Body of pancreas (tissue), 4 donors: Measurements from ENCODE around the gene PGF. TPM values are rescaled to one million over a fixed set of nuclear protein-coding genes. Genes with fewer than 3 reads are reported as not detected.
A peak's percentile ranks its signal among the peaks of the same experiment; 100 is the strongest.

Experiments
- ATAC-seq: fragments of 150-250 bp; one replicate; pipeline ENCODE4 v1.9.1; 2016
- DNase-seq, 4 donors: peaks; one replicate each; pipeline ENCODE4 v3.0.0-alpha.2; 2019
- H3K27ac ChIP-seq, 4 donors: fragments of 200-600 bp; sonication (generic); 1 replicate in 3 of 4; 2 replicates in 1 of 4; pipeline versions ENCODE4 v1.5.1 to v1.6.1; 2016 to 2019; ENCODE audit warnings: mild to moderate bottlenecking in 1 of 4, mixed read lengths in 1 of 4, moderate library complexity in 1 of 4
- H3K27me3 ChIP-seq, 2 donors: fragments of 200-600 bp; sonication (generic); one replicate each; pipeline ENCODE4 v1.6.0; 2016; ENCODE audit warnings: mild to moderate bottlenecking in 1 of 2
- H3K36me3 ChIP-seq, 2 donors: fragments of 200-600 bp; sonication (generic); replicated peaks in 1 of 2; 2 replicates each; pipeline ENCODE4 v1.5.1; 2016; ENCODE audit warnings: low read depth in 2 of 2; ENCODE audit not compliant: insufficient read depth in 1 of 2
- H3K4me1 ChIP-seq: fragments of 200-600 bp; sonication (generic); one replicate; pipeline ENCODE4 v1.6.0; 2016
- H3K4me3 ChIP-seq, 2 donors: fragments of 200-600 bp; sonication (generic); 1 replicate in 1 of 2; 2 replicates in 1 of 2; pipeline ENCODE4 v1.5.1; 2016 to 2019
- H3K9me3 ChIP-seq, 3 donors: fragments of 200-600 bp; sonication (generic); 1 replicate in 2 of 3; 2 replicates in 1 of 3; pipeline ENCODE4 v1.5.1; 2016
- CTCF ChIP-seq, 7 experiments: fragments of 450-650 bp in 4 of 7; fragments of 200-600 bp in 3 of 7; sonication (generic) in 3 of 7; IDR thresholded peaks; one replicate each; pipeline ENCODE4 v1.5.1; 2016 to 2019; ENCODE audit warnings: antibody characterized with exemption in 7 of 7
- POLR2A ChIP-seq, 3 donors: fragments of 450-650 bp; IDR thresholded peaks; one replicate each; pipeline ENCODE4 v1.6.1; 2016; ENCODE audit warnings: antibody characterized with exemption in 3 of 3, mild to moderate bottlenecking in 2 of 3
- WGBS, 2 donors: methylation state at CpG; one replicate each; pipeline ENCODE4 v1.1.5; 2017; 5-methylcytosine and 5-hydroxymethylcytosine counted together
- intact Hi-C: fragments of 100-400 bp; cut with DNase I; formaldehyde crosslinking; loops from one replicate; pipeline ENCODE4 v1.15.1; 2023
- total RNA-seq, 2 donors: library from RNA; depleted of rRNA; stranded (reverse); fragments of >200 nt; gene quantifications; one replicate each; pipeline ENCODE4 v1.1.0, GENCODE V29; 2016

PGF gene
- total RNA-seq, 2 donors from 2014 or later, result 2.3 to 6.6 TPM

GRCh38 chr14:74904635-74905503, 50.5 kb downstream of the PGF start:
- no peak for DNase-seq
- no peaks in the 10 kb centered on the region for H3K27me3 ChIP-seq

DNA sequence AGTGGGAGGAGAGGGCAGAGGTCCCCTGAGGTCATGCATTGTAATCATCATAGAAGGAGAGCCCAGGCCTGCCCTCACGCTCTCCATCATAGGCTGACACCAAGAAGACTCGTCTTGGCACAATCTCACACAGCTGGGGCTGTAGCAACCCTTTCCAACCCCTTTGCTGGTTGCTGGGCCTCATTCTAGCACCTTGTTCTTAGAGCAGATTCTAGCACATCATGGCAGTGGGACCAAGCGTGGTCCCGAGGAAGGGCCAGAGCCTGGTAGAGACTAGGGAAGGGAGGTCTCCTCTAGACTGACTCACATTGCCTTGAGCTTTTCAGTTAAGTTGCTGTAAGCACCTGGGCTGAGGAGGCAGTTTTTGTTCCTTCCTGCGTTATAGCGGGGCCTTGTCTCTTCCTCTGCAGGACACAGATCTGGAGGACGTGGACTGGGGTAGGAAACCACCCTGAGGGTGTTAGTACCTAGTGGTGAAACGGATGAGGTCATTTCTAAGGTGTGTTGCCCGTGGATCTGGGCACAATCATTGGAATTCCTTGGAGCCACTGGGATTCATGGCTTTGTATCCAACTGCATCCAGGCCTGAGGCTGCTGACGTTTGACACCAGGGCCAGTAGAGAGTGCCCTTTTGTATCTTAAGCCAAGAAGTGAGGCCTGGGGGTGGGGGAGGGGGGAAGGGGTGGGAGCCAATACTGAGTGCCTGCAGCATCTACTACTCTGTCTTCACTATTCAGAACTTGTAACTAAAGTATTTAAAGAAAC, 52.3 kb downstream of the PGF start:
- intact Hi-C loops, result no loop called here
- H3K36me3 ChIP-seq, result peaks cover 10 to 46% of the 10 kb centered on the region in 2 donors
- H3K4me3 ChIP-seq, result no peak overlapping the region
- WGBS, 2 donors, result 68 to 77% methylated on average over 8 to 10 of the region's 10 CpGs
- no peaks in the 10 kb centered on the region for H3K27me3 ChIP-seq
- TF ChIP-seq POLR2A (IDR thresholded peaks at IDR 0.05) (no peak), CTCF (IDR thresholded peaks at IDR 0.05) (no peak)
- H3K27ac ChIP-seq, result no peak overlapping the region
- no peaks in the 10 kb centered on the region for H3K9me3 ChIP-seq
- DNase-seq (no peak), ATAC-seq (no peak)
- peaks cover 7% of the 10 kb centered on the region for H3K4me1 ChIP-seq

More at GRCh38 chr14:74904635-74905503, 50.5 kb downstream of the PGF start:
- peaks cover 10 to 32% of the 10 kb centered on the region in 2 donors for H3K36me3 ChIP-seq
- H3K4me1 ChIP-seq, result peaks cover 7% of the 10 kb centered on the region
- H3K9me3 ChIP-seq, result no peaks in the 10 kb centered on the region
- ATAC-seq, result no peak
- TF ChIP-seq CTCF (IDR thresholded peaks at IDR 0.05), result no peak
- no peak for TF ChIP-seq POLR2A (IDR thresholded peaks at IDR 0.05)
- no peak overlapping the region for H3K4me3 ChIP-seq
- H3K27ac ChIP-seq, result no peak overlapping the region
- 75 to 77% methylated on average over 6 of the region's 6 CpGs for WGBS, 2 donors
- intact Hi-C loops, result loop anchor here (5.0 kb wide), 1 partner anchor 43 kb away; no protein-coding TSS in a partner anchor

DNA sequence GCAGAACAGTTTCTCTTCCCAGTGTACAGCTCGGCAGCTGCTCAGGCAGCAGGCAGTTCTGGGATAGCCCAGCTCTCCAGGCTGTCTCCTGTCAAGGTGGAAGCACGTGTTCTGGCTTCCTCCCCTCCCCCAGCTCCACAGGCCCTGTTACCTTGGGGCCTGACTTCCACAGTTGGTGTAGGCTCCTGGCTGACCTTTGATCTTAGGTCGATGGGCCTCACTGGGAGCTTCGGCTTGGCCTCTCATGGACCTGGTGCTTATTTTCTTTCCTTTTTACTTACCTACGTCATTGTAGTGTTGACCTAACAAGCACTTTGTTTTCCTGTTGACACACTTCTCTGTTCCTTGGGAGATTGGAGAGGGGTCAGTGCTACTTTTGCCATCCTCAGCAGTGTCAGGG, 56.7 kb downstream of the PGF start:
- H3K27ac ChIP-seq, result no peak overlapping the region
- TF ChIP-seq POLR2A (IDR thresholded peaks at IDR 0.05), result no peak
- no peak for TF ChIP-seq CTCF (IDR thresholded peaks at IDR 0.05)
- H3K4me3 ChIP-seq, result no peak overlapping the region
- H3K9me3 ChIP-seq, result no peaks in the 10 kb centered on the region
- DNase-seq (peak in 1 of 4 donors; percentile 33), ATAC-seq (no peak)
- no peaks in the 10 kb centered on the region for H3K4me1 ChIP-seq
- H3K27me3 ChIP-seq, result no peaks in the 10 kb centered on the region
- 38 to 58% methylated on average over 5 of the region's 5 CpGs for WGBS, 2 donors
- H3K36me3 ChIP-seq, result peaks cover 18 to 70% of the 10 kb centered on the region in 2 donors
- intact Hi-C loops, result no loop called here

DNA sequence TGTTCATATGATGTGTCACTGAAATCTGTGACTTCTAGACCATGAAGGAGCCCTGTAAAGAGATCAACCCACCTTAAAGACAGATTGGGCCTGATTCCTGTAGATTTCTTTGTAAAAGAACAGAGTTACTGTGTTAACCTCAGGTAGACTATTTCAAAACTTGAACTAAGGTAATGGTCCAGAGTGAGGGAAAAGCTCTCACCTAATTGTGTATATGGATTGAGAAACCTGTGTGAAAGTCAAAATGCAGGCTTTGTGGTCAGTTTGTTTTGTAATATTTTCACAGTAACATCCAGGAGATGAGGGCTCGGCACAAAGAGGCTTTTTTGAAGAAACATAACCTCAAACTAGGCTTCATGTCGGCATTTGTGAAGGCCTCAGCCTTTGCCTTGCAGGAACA, 57.3 kb downstream of the PGF start:
- Histone ChIP-seq H3K4me3 (no peak overlapping the region), H3K27me3 (no peaks in the 10 kb centered on the region), H3K27ac (no peak overlapping the region), H3K36me3 (peaks cover 18 to 71% of the 10 kb centered on the region in 2 donors), H3K9me3 (no peaks in the 10 kb centered on the region), H3K4me1 (no peaks in the 10 kb centered on the region)
- 84 to 85% methylated on average over 2 of the region's 2 CpGs for WGBS, 2 donors
- intact Hi-C loops, result no loop called here
- TF ChIP-seq CTCF (IDR thresholded peaks at IDR 0.05), result no peak
- TF ChIP-seq POLR2A (IDR thresholded peaks at IDR 0.05), result no peak
- ATAC-seq (no peak), DNase-seq (no peak)
